Stimulated activated naive CD8-positive, alpha-beta T cell treated with anti-CD3 and anti-CD28 coated beads, Interleukin-15, Interleukin-2, amounts not matched to agents 100 U/mL and 50 U/mL, for 24 hours (primary cell): ENCODE results near the gene FOXK1.
A peak's percentile ranks its signal among the peaks of the same experiment; 100 is the strongest.
"Not testable (repeated sequence)": the region's sequence is repeated elsewhere in the genome, so short reads cannot be mapped to it uniquely, and the experiment has no call there.

ENCODE experiments used
- ATAC-seq: fragments of 150-1000 bp; cut with Tn5 transposase; one replicate; pipeline ENCODE4 v1.10.0; 2021
- DNase-seq: peaks from one replicate; pipeline ENCODE4 v3.0.0; 2021

FOXK1 gene

GRCh38 chr7:4681886-4682620 lies at the start of gene FOXK1:
Gene FOXK1, plus strand, starts transcription at chr7:4682295. Its CDS starts 14 bp downstream, at chr7:4682309.
- DNase-seq: peak; percentile 89
- peak; percentile 82 for ATAC-seq

- ATAC-seq: peak; percentile 68
- DNase-seq: no peak
Measured at GRCh38 chr7:4633012-4633411, 49.1 kb upstream of the FOXK1 start.

GRCh38 chr7:4634166-4634565 lies 47.9 kb upstream of the FOXK1 start:
- no peak for ATAC-seq
- no peak for DNase-seq

- DNase-seq (no peak), ATAC-seq (no peak)
Measured at GRCh38 chr7:4638781-4639575, 43.1 kb upstream of the FOXK1 start.

- DNase-seq (no peak), ATAC-seq (peak; percentile 52)
Measured at GRCh38 chr7:4641091-4641666, 40.9 kb upstream of the FOXK1 start.

GRCh38 chr7:4641667-4642467 lies 40.2 kb upstream of the FOXK1 start:
- ATAC-seq (peak; percentile 90), DNase-seq (peak; percentile 96)

GRCh38 chr7:4642468-4643203 lies 39.5 kb upstream of the FOXK1 start:
- no peak for DNase-seq
- no peak for ATAC-seq

- DNase-seq, ATAC-seq: not testable (repeated sequence)
Measured at GRCh38 chr7:4643204-4643471, 39.0 kb upstream of the FOXK1 start.

- no peak for DNase-seq
Measured at GRCh38 chr7:4645246-4645645, 36.8 kb upstream of the FOXK1 start.

GRCh38 chr7:4648111-4648510 lies 34.0 kb upstream of the FOXK1 start:
- DNase-seq (no peak), ATAC-seq (no peak)

More at GRCh38 chr7:4645246-4645645, 36.8 kb upstream of the FOXK1 start:
- ATAC-seq: no peak

- no peak for ATAC-seq
- DNase-seq: no peak
Measured at GRCh38 chr7:4650433-4651047, 31.6 kb upstream of the FOXK1 start.

GRCh38 chr7:4653771-4654170 lies 28.3 kb upstream of the FOXK1 start:
- no peak for DNase-seq
- ATAC-seq: no peak

- DNase-seq (no peak), ATAC-seq (no peak)
Measured at GRCh38 chr7:4655311-4655710, 26.8 kb upstream of the FOXK1 start.

GRCh38 chr7:4655896-4656295 lies 26.2 kb upstream of the FOXK1 start:
- no peak for ATAC-seq
- no peak for DNase-seq

GRCh38 chr7:4657640-4658417 lies 24.3 kb upstream of the FOXK1 start:
- ATAC-seq (no peak), DNase-seq (no peak)

GRCh38 chr7:4659551-4660286 lies 22.4 kb upstream of the FOXK1 start:
- no peak for DNase-seq

GRCh38 chr7:4661871-4662270 lies 20.2 kb upstream of the FOXK1 start:
- no peak for DNase-seq
- ATAC-seq: no peak

More at GRCh38 chr7:4659551-4660286, 22.4 kb upstream of the FOXK1 start:
- ATAC-seq: no peak

- ATAC-seq (peak; percentile 36), DNase-seq (no peak)
Measured at GRCh38 chr7:4663239-4664018, 18.7 kb upstream of the FOXK1 start.

GRCh38 chr7:4665661-4666060 lies 16.4 kb upstream of the FOXK1 start:
- no peak for DNase-seq
- ATAC-seq: no peak
